Measurements from ENCODE around the gene SUN1. TPM values are rescaled to one million over a fixed set of nuclear protein-coding genes. Genes with fewer than 3 reads are reported as not detected.
"Not testable (repeated sequence)": the region's sequence is repeated elsewhere in the genome, so short reads cannot be mapped to it uniquely, and the experiment has no call there.

The SUN1 gene
- total RNA-seq, 1 donor from 2014 or later, result 176 TPM

GRCh38 chr7:846958-847650 lies 14.8 kb downstream of the SUN1 start:
- not testable (repeated sequence) for ATAC-seq; DNase-seq (ENCODE audit: missing footprints)

DNA sequence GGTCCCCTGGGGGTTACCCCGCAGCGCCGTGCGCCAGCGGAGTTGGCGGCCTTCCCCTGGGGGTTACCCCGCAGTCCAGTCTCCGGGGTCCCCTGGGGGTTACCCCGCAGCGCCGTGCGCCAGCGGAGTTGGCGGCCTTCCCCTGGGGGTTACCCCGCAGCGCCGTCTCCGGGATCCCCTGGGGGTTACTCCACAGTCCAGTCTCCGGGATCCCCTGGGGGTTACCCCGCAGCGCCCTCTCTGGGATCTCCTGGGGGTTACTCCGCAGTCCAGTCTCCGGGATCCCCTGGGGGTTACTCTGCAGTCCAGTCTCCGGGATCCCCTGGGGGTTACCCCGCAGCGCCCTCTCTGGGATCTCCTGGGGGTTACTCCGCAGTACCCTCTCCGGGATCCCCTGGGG lies 15.5 kb downstream of the SUN1 start:
- intact Hi-C loops (cut with DNase I); DNase-seq (ENCODE audit: missing footprints); ATAC-seq: not testable (repeated sequence)

More at GRCh38 chr7:846958-847650, 14.8 kb downstream of the SUN1 start:
- intact Hi-C loops (cut with DNase I), result not testable (repeated sequence)

DNA sequence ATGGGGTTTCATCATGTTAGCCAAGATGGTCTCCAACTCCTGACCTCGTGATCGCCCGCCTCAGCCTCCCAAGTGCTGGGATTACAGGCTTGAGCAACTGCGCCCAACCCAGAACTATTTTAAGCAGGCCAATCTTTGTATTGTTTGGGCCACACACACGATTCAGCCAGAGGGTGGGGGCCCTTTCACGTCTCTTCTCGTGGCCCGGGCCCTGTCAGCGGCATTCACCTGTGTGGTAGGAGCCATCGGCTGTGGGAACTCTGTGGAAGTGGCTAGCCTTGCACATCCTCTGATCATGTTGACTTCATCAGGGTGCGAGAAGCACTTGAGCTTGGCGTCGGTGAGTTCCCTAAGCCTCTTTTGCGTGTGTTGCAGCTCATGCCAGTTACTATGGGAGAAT lies 16.9 kb downstream of the SUN1 start:
- intact Hi-C loops (cut with DNase I), result no loop called here
- no peak for DNase-seq (ENCODE audit: missing footprints)
- ATAC-seq, result no peak

DNA sequence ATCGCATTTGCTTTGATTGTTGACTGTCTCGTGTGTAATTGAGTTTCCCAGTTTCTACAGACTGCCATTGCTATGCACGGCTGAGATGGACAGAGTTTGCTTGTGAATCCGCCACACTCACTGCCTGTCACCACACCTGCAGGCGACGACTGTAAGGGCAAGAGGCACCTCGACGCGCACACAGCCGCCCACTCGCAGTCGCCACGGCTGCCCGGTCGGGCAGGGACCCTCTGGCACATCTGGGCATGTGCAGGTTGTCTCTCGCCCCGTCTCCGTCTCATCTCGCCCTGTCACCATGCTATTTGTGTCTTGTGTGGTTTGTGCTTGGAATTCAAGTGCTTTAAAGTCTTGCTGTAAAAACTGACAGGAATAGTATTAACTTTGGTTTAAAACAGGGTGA lies 17.5 kb downstream of the SUN1 start:
- intact Hi-C loops (cut with DNase I), result no loop called here
- ATAC-seq, result no peak

DNA sequence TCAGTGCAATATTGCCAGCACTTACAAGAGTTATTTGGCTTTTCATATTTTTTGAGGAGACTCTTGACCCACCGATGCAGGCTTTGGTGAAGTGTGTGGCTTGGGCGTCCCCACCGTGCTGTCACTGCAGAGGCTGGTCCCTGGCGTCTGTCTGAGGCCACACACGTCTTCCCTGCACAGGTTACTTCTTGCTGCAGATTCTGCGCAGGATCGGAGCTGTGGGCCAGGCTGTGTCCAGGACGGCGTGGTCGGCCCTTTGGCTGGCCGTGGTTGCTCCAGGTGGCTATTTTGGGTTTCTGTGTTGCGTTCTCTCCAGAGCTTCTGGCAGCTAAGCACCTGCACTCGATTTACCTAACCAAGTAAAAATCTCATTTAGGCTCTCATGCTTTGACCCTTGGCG lies 18.9 kb downstream of the SUN1 start:
- DNase-seq (ENCODE audit: missing footprints), result no peak
- ATAC-seq, result peak; percentile 30
- intact Hi-C loops (cut with DNase I), result no loop called here

More for the DNA sequence above, 17.5 kb downstream of the SUN1 start:
- DNase-seq (ENCODE audit: missing footprints), result no peak

GRCh38 chr7:853366-854117 lies 21.3 kb downstream of the SUN1 start:
- DNase-seq (ENCODE audit: missing footprints), result no peak
- intact Hi-C loops (cut with DNase I), result no loop called here
- no peak for ATAC-seq

- intact Hi-C loops (cut with DNase I), result no loop called here
- no peak for ATAC-seq
- no peak for DNase-seq (ENCODE audit: missing footprints)
These were observed 22.0 kb downstream of the SUN1 start for GRCh38 chr7:854118-854775.

DNA sequence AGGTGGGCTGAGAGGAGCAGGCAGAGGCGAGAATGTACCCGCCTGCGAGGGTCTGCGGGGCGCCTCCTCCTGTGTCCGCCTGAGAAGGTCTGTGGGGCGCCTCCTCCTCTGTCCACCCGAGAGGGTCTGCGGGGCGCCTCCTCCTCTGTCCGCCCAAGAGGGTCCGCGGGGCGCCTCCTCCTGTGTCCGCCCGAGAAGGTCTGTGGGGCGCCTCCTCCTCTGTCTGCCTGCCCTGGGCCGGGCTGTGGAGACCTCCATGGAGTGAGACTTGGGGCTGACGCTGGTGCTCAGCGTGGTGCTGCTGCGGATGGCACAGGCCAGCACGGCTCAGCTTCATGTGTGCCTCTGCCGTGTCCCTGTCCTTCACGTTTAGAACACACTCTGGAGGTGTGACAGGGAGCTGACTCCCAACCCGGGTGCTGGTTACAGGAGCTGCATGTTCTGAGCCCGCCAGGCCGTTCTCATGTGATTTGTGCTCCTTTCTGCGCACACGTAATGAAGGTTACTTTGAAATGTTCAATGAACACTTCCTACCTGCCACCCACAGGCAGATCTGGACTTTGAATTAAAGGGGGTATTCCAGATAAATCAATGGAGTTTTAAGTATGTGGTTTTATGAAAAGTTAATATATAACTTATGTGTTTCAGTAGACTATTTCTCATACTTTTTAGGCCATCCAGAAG lies 23.6 kb downstream of the SUN1 start:
- DNase-seq (ENCODE audit: missing footprints), result peak; percentile 46
- intact Hi-C loops (cut with DNase I), result no loop called here
- no peak for ATAC-seq

- DNase-seq (ENCODE audit: missing footprints) (peak; percentile 46), ATAC-seq (no peak)
- intact Hi-C loops (cut with DNase I), result no loop called here
These were observed 24.3 kb downstream of the SUN1 start for GRCh38 chr7:856444-857095.

GRCh38 chr7:857661-858060 lies 25.4 kb downstream of the SUN1 start:
- DNase-seq (ENCODE audit: missing footprints) (no peak), ATAC-seq (no peak)
- intact Hi-C loops (cut with DNase I), result no loop called here

DNA sequence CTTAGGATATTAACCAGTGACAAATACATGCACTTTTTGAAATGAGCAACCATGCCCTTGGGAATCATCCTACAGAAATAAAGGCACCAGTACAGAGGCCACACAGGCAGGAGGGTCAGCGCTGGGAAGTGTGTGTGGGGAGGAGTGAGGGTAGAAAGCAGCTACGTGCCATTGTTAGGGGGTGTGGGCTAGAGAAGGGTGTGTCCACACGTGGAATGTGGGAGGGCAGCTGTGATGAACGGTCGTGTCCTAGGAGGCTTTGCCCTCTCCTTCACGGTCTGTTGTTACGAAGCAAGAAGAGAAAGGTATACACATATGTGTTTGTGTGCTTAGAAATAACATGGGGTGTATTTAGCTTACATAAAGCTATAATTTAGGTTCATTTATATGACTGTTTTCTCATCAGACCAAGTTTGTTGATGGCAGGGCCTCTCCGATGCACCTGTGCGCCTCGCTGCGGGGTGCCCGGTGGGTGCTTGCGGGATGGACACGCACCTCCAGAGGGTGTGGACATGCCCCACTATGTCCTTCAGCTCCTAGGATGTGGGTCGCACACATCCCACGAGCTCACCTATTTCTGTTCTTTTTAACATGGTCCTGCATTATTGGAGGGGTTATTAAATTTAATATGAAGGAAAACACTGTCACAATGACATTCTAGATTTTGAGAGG lies 27.2 kb downstream of the SUN1 start:
- intact Hi-C loops (cut with DNase I), result no loop called here
- DNase-seq (ENCODE audit: missing footprints), result no peak
- no peak for ATAC-seq

DNA sequence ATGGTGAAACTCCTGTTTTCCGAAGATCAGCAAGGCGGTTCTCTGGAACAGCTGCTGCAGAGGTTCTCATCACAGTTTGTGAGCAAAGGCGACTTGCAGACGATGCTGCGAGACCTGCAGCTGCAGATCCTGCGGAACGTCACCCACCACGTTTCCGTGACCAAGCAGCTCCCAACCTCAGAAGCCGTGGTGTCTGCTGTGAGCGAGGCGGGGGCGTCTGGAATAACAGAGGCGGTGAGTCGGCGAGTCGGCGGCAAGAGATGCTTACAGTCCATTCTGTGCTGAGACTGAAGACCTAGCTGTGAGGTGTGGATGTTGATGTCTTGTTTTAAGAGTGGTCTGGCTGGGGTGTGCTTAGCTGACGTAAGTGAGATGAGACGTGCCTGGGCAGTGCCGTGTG lies 27.9 kb downstream of the SUN1 start:
- intact Hi-C loops (cut with DNase I), result no loop called here
- ATAC-seq, result no peak
- DNase-seq (ENCODE audit: missing footprints), result no peak

GRCh38 chr7:861222-861621 lies 28.9 kb downstream of the SUN1 start:
- peak; percentile 11 for DNase-seq (ENCODE audit: missing footprints)
- intact Hi-C loops (cut with DNase I), result no loop called here
- ATAC-seq, result no peak

DNA sequence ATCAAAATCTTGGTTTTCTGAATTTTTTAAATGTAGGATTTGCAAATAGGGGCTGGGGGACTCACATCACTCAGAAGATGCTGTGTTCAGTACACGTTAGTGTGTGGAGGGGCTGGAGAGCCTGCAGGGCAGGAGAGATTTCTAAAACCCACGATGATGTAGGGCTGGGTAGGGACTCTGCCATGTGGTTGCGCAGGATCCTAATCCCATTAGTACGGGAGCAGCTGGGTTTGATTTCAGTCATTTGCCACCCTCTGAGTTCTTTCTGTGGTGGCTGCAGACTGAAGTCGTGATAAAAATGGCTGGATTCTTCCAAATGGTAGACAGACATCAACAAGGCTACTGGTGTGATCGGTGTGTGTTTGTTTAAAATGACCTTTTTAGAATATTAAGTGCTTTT lies 29.9 kb downstream of the SUN1 start:
- intact Hi-C loops (cut with DNase I), result no loop called here
- no peak for ATAC-seq
- no peak for DNase-seq (ENCODE audit: missing footprints)

- DNase-seq (ENCODE audit: missing footprints) (peak; percentile 33), ATAC-seq (no peak)
- intact Hi-C loops (cut with DNase I), result no loop called here
These were observed 30.8 kb downstream of the SUN1 start for GRCh38 chr7:863106-863505.

- no peak for ATAC-seq
- intact Hi-C loops (cut with DNase I), result no loop called here
- peak; percentile 64 for DNase-seq (ENCODE audit: missing footprints)
These were observed 33.6 kb downstream of the SUN1 start for GRCh38 chr7:865921-866320.

GRCh38 chr7:867001-867405 lies 34.7 kb downstream of the SUN1 start:
- intact Hi-C loops (cut with DNase I), result no loop called here
- ATAC-seq, result peak; percentile 82
- peak; percentile 77 for DNase-seq (ENCODE audit: missing footprints)

Data from Right ventricle myocardium inferior (tissue), 1 donor.